OCI-LY7 (cell line): ENCODE measurements around the gene EPB41L1.

Experiments
- EZH2phosphoT487 ChIP-seq: fragments of 200-600 bp; sonication (generic); IDR thresholded peaks from 2 replicates; pipeline ENCODE4 v1.6.1; 2018; ENCODE audit warnings: low read depth, borderline replicate concordance, mild to moderate bottlenecking, mixed run types, antibody characterized with exemption, low read length, moderate library complexity, mixed read lengths
- TF ChIP-seq, protein P1 (sequence below): fragments of 200-600 bp; sonication (generic); conservative IDR thresholded peaks from 2 replicates; pipeline ENCODE4 v1.5.1; 2014; ENCODE audit warnings: mild to moderate bottlenecking, antibody characterized with exemption, low read length, moderate library complexity, mixed read lengths

DNA sequence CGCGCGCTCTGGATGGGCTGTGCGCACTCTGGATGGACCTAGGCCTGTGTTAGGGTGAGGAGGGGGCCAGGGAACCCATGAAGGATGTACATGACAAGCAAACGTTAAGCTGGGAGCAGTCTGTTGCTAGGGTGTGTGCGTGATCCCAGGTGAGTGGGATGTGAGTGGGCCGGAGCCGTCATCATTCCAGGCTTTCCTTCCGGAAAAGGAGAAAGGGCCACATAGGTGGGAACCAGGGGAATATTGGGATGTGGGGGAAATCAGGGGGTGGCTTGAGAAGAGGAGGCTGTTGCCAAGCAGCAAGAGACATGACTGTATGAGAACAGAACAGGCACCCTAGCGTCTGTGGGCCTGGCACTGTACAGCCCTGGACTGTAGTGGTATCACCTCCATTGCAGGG is 49.7 kb upstream of the EPB41L1 start:
- TF ChIP-seq, protein P1, sequence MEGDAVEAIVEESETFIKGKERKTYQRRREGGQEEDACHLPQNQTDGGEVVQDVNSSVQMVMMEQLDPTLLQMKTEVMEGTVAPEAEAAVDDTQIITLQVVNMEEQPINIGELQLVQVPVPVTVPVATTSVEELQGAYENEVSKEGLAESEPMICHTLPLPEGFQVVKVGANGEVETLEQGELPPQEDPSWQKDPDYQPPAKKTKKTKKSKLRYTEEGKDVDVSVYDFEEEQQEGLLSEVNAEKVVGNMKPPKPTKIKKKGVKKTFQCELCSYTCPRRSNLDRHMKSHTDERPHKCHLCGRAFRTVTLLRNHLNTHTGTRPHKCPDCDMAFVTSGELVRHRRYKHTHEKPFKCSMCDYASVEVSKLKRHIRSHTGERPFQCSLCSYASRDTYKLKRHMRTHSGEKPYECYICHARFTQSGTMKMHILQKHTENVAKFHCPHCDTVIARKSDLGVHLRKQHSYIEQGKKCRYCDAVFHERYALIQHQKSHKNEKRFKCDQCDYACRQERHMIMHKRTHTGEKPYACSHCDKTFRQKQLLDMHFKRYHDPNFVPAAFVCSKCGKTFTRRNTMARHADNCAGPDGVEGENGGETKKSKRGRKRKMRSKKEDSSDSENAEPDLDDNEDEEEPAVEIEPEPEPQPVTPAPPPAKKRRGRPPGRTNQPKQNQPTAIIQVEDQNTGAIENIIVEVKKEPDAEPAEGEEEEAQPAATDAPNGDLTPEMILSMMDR = no peak
- no peak for TF ChIP-seq EZH2phosphoT487
